ENCODE measurements around the gene TMEM176B.
"Not testable (repeated sequence)": the region's sequence is repeated elsewhere in the genome, so short reads cannot be mapped to it uniquely, and the experiment has no call there.

- not testable (repeated sequence) for TF ChIP-seq POLR2A, CTCF (IDR thresholded peaks at IDR 0.05)
These were observed 7.7 kb upstream of the TMEM176B start for GRCh38 chr7:150807616-150808438.
